Measurements from ENCODE around the gene LAYN. TPM values are rescaled to one million over a fixed set of nuclear protein-coding genes. Genes with fewer than 3 reads are reported as not detected.
A peak's percentile ranks its signal among the peaks of the same experiment; 100 is the strongest.

Gene LAYN
- polyA plus RNA-seq, 2 of the 4 experiments (the other 2 are of a cell fraction): 4.1 to 9.0 TPM

- WGBS (ENCODE audit: missing lambda C conversion rate): 31% methylated on average over 5 of the region's 5 CpGs
- H3K4me3 ChIP-seq: no peak overlapping the region
- peak in 1 of 2 experiments; percentile 39; a peak in 1 of 5 replicates for TF ChIP-seq JUN (IDR thresholded peaks at IDR 0.05)
- TF ChIP-seq, protein P1, sequence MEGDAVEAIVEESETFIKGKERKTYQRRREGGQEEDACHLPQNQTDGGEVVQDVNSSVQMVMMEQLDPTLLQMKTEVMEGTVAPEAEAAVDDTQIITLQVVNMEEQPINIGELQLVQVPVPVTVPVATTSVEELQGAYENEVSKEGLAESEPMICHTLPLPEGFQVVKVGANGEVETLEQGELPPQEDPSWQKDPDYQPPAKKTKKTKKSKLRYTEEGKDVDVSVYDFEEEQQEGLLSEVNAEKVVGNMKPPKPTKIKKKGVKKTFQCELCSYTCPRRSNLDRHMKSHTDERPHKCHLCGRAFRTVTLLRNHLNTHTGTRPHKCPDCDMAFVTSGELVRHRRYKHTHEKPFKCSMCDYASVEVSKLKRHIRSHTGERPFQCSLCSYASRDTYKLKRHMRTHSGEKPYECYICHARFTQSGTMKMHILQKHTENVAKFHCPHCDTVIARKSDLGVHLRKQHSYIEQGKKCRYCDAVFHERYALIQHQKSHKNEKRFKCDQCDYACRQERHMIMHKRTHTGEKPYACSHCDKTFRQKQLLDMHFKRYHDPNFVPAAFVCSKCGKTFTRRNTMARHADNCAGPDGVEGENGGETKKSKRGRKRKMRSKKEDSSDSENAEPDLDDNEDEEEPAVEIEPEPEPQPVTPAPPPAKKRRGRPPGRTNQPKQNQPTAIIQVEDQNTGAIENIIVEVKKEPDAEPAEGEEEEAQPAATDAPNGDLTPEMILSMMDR (IDR thresholded peaks at IDR 0.05): no peak
- no peak for TF ChIP-seq HOXB13 (CRISPR knock-in tag; IDR thresholded peaks at IDR 0.05; ENCODE audit: low read depth)
- TF ChIP-seq RNF2 (IDR thresholded peaks at IDR 0.05; ENCODE audit: borderline replicate concordance, low read depth): no peak
- TF ChIP-seq NR3C1 (IDR thresholded peaks at IDR 0.05): no peak
- TF ChIP-seq MAFK (IDR thresholded peaks at IDR 0.05; ENCODE audit: partially characterized antibody): peak; percentile 24
- TF ChIP-seq NPAS2 (CRISPR knock-in tag; IDR thresholded peaks at IDR 0.05; ENCODE audit: borderline replicate concordance): no peak
- TF ChIP-seq EHF (CRISPR knock-in tag; IDR thresholded peaks at IDR 0.05): no peak
- no peak for TF ChIP-seq CHD2 (IDR thresholded peaks at IDR 0.05; ENCODE audit: low read length, partially characterized antibody)
- TF ChIP-seq, protein P2, sequence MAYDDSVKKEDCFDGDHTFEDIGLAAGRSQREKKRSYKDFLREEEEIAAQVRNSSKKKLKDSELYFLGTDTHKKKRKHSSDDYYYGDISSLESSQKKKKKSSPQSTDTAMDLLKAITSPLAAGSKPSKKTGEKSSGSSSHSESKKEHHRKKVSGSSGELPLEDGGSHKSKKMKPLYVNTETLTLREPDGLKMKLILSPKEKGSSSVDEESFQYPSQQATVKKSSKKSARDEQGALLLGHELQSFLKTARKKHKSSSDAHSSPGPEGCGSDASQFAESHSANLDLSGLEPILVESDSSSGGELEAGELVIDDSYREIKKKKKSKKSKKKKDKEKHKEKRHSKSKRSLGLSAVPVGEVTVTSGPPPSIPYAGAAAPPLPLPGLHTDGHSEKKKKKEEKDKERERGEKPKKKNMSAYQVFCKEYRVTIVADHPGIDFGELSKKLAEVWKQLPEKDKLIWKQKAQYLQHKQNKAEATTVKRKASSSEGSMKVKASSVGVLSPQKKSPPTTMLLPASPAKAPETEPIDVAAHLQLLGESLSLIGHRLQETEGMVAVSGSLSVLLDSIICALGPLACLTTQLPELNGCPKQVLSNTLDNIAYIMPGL (CRISPR knock-in tag; IDR thresholded peaks at IDR 0.05; ENCODE audit: borderline replicate concordance): no peak
- no peak; a peak in 1 of 5 replicates for TF ChIP-seq EP300 (IDR thresholded peaks at IDR 0.05)
- peak; percentile 61; the same call in 1 of the 2 replicates for TF ChIP-seq GATA3 (IDR thresholded peaks at IDR 0.05; ENCODE audit: borderline replicate concordance)
- TF ChIP-seq, protein P3, sequence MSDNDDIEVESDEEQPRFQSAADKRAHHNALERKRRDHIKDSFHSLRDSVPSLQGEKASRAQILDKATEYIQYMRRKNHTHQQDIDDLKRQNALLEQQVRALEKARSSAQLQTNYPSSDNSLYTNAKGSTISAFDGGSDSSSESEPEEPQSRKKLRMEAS (IDR thresholded peaks at IDR 0.05): no peak
- no peak for TF ChIP-seq ZFP36 (IDR thresholded peaks at IDR 0.05; ENCODE audit: borderline replicate concordance, partially characterized antibody)
- TF ChIP-seq USF2 (IDR thresholded peaks at IDR 0.05): no peak
- TF ChIP-seq TFCP2L1 (CRISPR knock-in tag; IDR thresholded peaks at IDR 0.05): no peak
- TF ChIP-seq FOSL2 (IDR thresholded peaks at IDR 0.05): no peak
- TF ChIP-seq FOSL2 (CRISPR knock-in tag; IDR thresholded peaks at IDR 0.05): peak; percentile 55
- no peak for TF ChIP-seq ELK1 (IDR thresholded peaks at IDR 0.05; ENCODE audit: low read depth, low read length)
- no peak for TF ChIP-seq ZSCAN20 (CRISPR knock-in tag; IDR thresholded peaks at IDR 0.05)
- TF ChIP-seq, protein P4, sequence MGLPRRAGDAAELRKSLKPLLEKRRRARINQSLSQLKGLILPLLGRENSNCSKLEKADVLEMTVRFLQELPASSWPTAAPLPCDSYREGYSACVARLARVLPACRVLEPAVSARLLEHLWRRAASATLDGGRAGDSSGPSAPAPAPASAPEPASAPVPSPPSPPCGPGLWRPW (IDR thresholded peaks at IDR 0.05): no peak
- TF ChIP-seq ZC3H11A (IDR thresholded peaks at IDR 0.05): no peak
- no peak for TF ChIP-seq RARB (CRISPR knock-in tag; IDR thresholded peaks at IDR 0.05)
- TF ChIP-seq HDAC2 (IDR thresholded peaks at IDR 0.05): no peak
- 0 out of 2 replicates have a peak, but pooled peaks have one; percentile 19 for TF ChIP-seq JUNB (IDR thresholded peaks at IDR 0.05)
- ATAC-seq: peak; percentile 75 to 77
- peak in 1 of 2 experiments; percentile 53 for DNase-seq (ENCODE audit: low read depth in 1 of 2, low spot score in 1 of 2)
- peaks cover 12% of the 10 kb centered on the region; the same call in 2 of the 3 replicates for H3K9me3 ChIP-seq
- POLR2A ChIA-PET: no interaction called here
- peaks cover 33% of the 10 kb centered on the region for H3K4me1 ChIP-seq
- H3K4me2 ChIP-seq: peak overlapping the region; percentile 44
- peak overlapping the region; percentile 72 to 86 for H3K27ac ChIP-seq
- CTCF ChIA-PET: interaction anchor here (1.1 to 2.1 kb wide), 3 partner anchors 29 to 112 kb away, joined by 3 to 6 read pairs (median 4); no protein-coding TSS in a partner anchor
- no peak for FAIRE-seq
Measured at GRCh38 chr11:111557425-111558111, 17.0 kb downstream of the LAYN start.

Data from A549 (cell line).